Measurements from ENCODE around the gene HINT1.

The HINT1 gene

DNA sequence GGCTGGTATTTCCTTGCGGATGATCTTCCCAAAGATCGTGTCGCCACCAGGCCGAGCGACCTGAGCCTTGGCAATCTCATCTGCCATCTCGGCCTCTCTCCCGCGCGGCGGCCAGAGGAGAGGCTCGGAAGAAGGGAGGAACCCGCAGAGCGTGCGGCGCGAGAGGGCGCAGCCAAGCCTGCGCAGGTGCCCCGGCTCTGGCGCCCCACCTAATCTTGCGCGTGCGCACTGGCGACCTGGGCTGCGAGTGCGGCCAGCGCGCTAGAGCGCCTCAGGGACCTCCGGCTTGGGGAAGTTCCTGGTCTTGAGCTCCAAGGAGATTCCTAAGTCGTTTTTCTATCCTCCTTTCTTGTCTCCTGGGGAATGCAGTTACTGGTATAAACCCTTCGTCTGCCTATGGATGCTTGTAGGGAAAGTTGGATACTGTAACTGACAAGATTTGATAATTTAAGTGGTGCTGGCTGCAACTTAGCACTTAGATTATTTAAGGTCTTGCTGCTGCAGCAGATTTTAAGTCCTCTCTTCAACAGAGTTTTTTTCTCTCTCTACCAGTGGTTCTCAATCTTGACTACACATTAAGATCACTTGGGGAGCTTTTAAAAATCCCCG lies at the start of gene HINT1:
TSS of gene HINT1 (minus strand) at position 138 of the 609 bp plus-strand sequence. CDS start at position 87, 51 bp downstream.
- peak within 1 kb of the TSS; percentile 99 for H2AFZ ChIP-seq (ENCODE audit: low read length, unreplicated experiment)
- peaks cover 15% of the 10 kb centered on the region for H3K36me3 ChIP-seq (ENCODE audit: insufficient read depth, low read length)
- H3K27me3 ChIP-seq (ENCODE audit: insufficient read depth, low read length): no peaks in the 10 kb centered on the region
- H3K4me3 ChIP-seq (ENCODE audit: low read depth, low read length): peak within 1 kb of the TSS; percentile 83
- H3K4me1 ChIP-seq (ENCODE audit: control insufficient read depth, insufficient read depth, low read length, unreplicated experiment): no peaks in the 10 kb centered on the region
- H3K79me2 ChIP-seq (ENCODE audit: control insufficient read depth, insufficient read depth, low read length, unreplicated experiment): peaks cover 48% of the 10 kb centered on the region
- H3K27ac ChIP-seq (ENCODE audit: low read depth, low read length): peak within 1 kb of the TSS; percentile 81

GRCh38 chr5:131214609-131215227 lies 49.7 kb upstream of the HINT1 start:
- Histone ChIP-seq H2AFZ (ENCODE audit: low read length, unreplicated experiment) (no peak overlapping the region), H3K27ac (ENCODE audit: low read depth, low read length) (no peak overlapping the region), H3K4me1 (ENCODE audit: control insufficient read depth, insufficient read depth, low read length, unreplicated experiment) (peaks cover 13% of the 10 kb centered on the region), H3K36me3 (ENCODE audit: insufficient read depth, low read length) (no peaks in the 10 kb centered on the region), H3K4me3 (ENCODE audit: low read depth, low read length) (no peak overlapping the region), H3K27me3 (ENCODE audit: insufficient read depth, low read length) (no peaks in the 10 kb centered on the region), H3K79me2 (ENCODE audit: control insufficient read depth, insufficient read depth, low read length, unreplicated experiment) (no peaks in the 10 kb centered on the region)

DNA sequence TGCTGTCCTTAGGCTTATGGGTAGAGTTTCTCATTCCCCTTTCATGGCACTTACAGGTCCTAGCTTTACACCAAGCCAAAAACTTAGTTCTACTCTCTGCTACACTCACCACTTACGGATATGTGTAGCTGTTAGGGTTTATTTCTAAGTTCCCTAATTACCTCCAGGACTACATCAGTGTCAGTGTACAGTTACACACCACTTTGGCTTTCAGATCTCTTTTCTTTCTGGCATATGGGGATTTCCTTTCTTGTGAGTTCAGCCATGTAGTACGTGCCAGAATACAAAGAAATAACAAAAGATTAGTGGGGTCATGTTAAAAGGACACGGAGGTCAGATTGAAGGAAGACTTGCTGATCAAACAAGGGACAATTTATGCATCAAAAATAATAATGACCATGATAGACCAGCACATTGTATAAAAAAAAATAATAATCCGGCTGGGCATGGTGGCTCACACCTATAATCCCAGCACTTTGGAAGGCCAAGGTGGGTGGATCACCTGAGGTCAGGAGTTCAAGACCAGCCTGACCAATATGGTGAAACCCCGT lies 47.5 kb upstream of the HINT1 start:
- H3K27me3 ChIP-seq (ENCODE audit: insufficient read depth, low read length): no peaks in the 10 kb centered on the region
- H3K4me1 ChIP-seq (ENCODE audit: control insufficient read depth, insufficient read depth, low read length, unreplicated experiment): no peaks in the 10 kb centered on the region
- H3K36me3 ChIP-seq (ENCODE audit: insufficient read depth, low read length): no peaks in the 10 kb centered on the region
- H3K4me3 ChIP-seq (ENCODE audit: low read depth, low read length): no peak overlapping the region
- no peak overlapping the region for H3K27ac ChIP-seq (ENCODE audit: low read depth, low read length)
- no peaks in the 10 kb centered on the region for H3K79me2 ChIP-seq (ENCODE audit: control insufficient read depth, insufficient read depth, low read length, unreplicated experiment)
- H2AFZ ChIP-seq (ENCODE audit: low read length, unreplicated experiment): no peak overlapping the region

- H3K27me3 ChIP-seq (ENCODE audit: insufficient read depth, low read length): no peaks in the 10 kb centered on the region
- no peaks in the 10 kb centered on the region for H3K4me1 ChIP-seq (ENCODE audit: control insufficient read depth, insufficient read depth, low read length, unreplicated experiment)
- H2AFZ ChIP-seq (ENCODE audit: low read length, unreplicated experiment): no peak overlapping the region
- H3K4me3 ChIP-seq (ENCODE audit: low read depth, low read length): no peak overlapping the region
- H3K79me2 ChIP-seq (ENCODE audit: control insufficient read depth, insufficient read depth, low read length, unreplicated experiment): no peaks in the 10 kb centered on the region
- no peaks in the 10 kb centered on the region for H3K36me3 ChIP-seq (ENCODE audit: insufficient read depth, low read length)
- no peak overlapping the region for H3K27ac ChIP-seq (ENCODE audit: low read depth, low read length)
Measured at GRCh38 chr5:131211669-131212068, 46.6 kb upstream of the HINT1 start.

- H3K4me1 ChIP-seq (ENCODE audit: control insufficient read depth, insufficient read depth, low read length, unreplicated experiment): no peaks in the 10 kb centered on the region
- no peak overlapping the region for H3K4me3 ChIP-seq (ENCODE audit: low read depth, low read length)
- H3K27ac ChIP-seq (ENCODE audit: low read depth, low read length): no peak overlapping the region
- H3K79me2 ChIP-seq (ENCODE audit: control insufficient read depth, insufficient read depth, low read length, unreplicated experiment): no peaks in the 10 kb centered on the region
- H3K27me3 ChIP-seq (ENCODE audit: insufficient read depth, low read length): no peaks in the 10 kb centered on the region
- no peak overlapping the region for H2AFZ ChIP-seq (ENCODE audit: low read length, unreplicated experiment)
- H3K36me3 ChIP-seq (ENCODE audit: insufficient read depth, low read length): no peaks in the 10 kb centered on the region
Measured at GRCh38 chr5:131210151-131210510, 45.1 kb upstream of the HINT1 start.

DNA sequence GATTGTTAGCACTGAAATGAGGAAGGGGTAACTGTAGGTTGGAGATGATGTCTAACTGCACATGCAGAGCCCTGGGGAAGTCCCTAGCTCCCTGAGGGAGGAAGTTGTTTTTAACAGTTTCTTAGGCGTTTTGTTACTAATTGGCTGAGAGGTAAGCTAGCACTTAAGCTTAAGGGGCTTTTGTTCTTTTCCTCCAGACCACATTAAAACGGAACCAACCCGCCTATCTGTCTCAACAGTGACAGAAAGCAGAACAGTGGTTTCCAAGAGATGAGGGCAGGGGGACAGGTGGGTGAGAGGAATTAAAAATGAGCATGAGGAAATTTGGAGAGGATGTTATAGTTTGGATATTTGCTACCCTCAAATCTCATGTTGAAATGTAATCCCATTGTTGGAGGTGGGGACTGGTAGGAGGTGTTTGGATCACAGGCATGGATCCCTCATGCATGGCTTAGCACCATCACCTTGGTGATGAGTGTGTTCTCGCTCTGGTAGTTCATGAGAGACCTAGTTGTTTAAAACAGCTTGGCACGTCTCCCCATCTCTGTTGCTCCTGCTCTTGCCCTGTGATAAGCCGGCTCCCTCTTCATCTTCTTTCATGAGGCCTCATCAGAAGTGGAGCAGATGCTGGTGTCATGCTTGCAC lies 44.6 kb upstream of the HINT1 start:
- H3K27ac ChIP-seq (ENCODE audit: low read depth, low read length): no peak overlapping the region

DNA sequence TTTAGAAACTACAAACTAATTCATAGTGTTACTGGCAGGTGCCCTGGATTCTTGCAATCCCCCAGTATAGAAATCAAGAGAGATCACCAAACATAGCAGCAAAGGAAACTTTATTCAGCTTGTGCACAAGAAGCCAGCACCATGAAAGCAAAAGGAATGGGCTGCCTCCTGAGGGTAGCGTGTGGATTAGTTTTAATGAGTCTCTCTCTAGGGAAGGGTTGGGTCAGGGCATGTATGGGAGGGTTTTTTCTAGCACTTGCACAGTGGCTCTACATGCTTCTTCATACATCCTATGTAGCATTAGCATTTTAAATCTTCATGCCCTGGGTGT lies 44.1 kb upstream of the HINT1 start:
- Histone ChIP-seq H3K27ac (ENCODE audit: low read depth, low read length) (no peak overlapping the region), H3K4me1 (ENCODE audit: control insufficient read depth, insufficient read depth, low read length, unreplicated experiment) (no peaks in the 10 kb centered on the region)

More for the DNA sequence above, 44.6 kb upstream of the HINT1 start:
- H3K4me3 ChIP-seq (ENCODE audit: low read depth, low read length): no peak overlapping the region
- no peaks in the 10 kb centered on the region for H3K79me2 ChIP-seq (ENCODE audit: control insufficient read depth, insufficient read depth, low read length, unreplicated experiment)
- no peak overlapping the region for H2AFZ ChIP-seq (ENCODE audit: low read length, unreplicated experiment)
- no peaks in the 10 kb centered on the region for H3K4me1 ChIP-seq (ENCODE audit: control insufficient read depth, insufficient read depth, low read length, unreplicated experiment)
- H3K27me3 ChIP-seq (ENCODE audit: insufficient read depth, low read length): no peaks in the 10 kb centered on the region
- H3K36me3 ChIP-seq (ENCODE audit: insufficient read depth, low read length): no peaks in the 10 kb centered on the region

GRCh38 chr5:131206772-131207171 lies 41.7 kb upstream of the HINT1 start:
- Histone ChIP-seq H3K79me2 (ENCODE audit: control insufficient read depth, insufficient read depth, low read length, unreplicated experiment) (no peaks in the 10 kb centered on the region), H3K4me3 (ENCODE audit: low read depth, low read length) (no peak overlapping the region), H3K4me1 (ENCODE audit: control insufficient read depth, insufficient read depth, low read length, unreplicated experiment) (no peaks in the 10 kb centered on the region), H2AFZ (ENCODE audit: low read length, unreplicated experiment) (no peak overlapping the region), H3K27ac (ENCODE audit: low read depth, low read length) (no peak overlapping the region), H3K36me3 (ENCODE audit: insufficient read depth, low read length) (no peaks in the 10 kb centered on the region), H3K27me3 (ENCODE audit: insufficient read depth, low read length) (no peaks in the 10 kb centered on the region)

More for the DNA sequence above, 44.1 kb upstream of the HINT1 start:
- Histone ChIP-seq H3K4me3 (ENCODE audit: low read depth, low read length) (no peak overlapping the region), H3K36me3 (ENCODE audit: insufficient read depth, low read length) (no peaks in the 10 kb centered on the region), H3K27me3 (ENCODE audit: insufficient read depth, low read length) (no peaks in the 10 kb centered on the region), H3K79me2 (ENCODE audit: control insufficient read depth, insufficient read depth, low read length, unreplicated experiment) (no peaks in the 10 kb centered on the region), H2AFZ (ENCODE audit: low read length, unreplicated experiment) (no peak overlapping the region)

DNA sequence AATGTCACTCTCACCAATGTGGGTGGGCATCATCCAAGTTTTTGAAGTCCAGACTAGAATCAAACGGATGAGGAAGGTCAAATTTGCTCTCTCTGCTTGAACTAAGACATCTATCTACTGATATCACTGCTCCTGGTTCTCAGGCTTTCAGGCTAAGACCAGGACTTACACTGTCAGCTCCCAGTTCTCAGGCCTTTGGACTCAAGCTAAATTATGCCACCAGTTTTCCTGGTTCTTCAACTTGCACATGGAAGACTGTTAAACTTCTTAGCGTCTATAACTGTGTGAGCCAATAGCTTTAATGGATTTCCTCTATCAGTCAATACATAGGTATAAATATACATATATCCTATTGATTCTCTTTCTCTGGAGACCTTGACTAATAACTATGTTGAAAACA lies 41.0 kb upstream of the HINT1 start:
- no peaks in the 10 kb centered on the region for H3K27me3 ChIP-seq (ENCODE audit: insufficient read depth, low read length)
- H3K36me3 ChIP-seq (ENCODE audit: insufficient read depth, low read length): no peaks in the 10 kb centered on the region
- no peak overlapping the region for H3K27ac ChIP-seq (ENCODE audit: low read depth, low read length)
- no peak overlapping the region for H3K4me3 ChIP-seq (ENCODE audit: low read depth, low read length)
- no peak overlapping the region for H2AFZ ChIP-seq (ENCODE audit: low read length, unreplicated experiment)
- H3K79me2 ChIP-seq (ENCODE audit: control insufficient read depth, insufficient read depth, low read length, unreplicated experiment): no peaks in the 10 kb centered on the region
- no peaks in the 10 kb centered on the region for H3K4me1 ChIP-seq (ENCODE audit: control insufficient read depth, insufficient read depth, low read length, unreplicated experiment)

DNA sequence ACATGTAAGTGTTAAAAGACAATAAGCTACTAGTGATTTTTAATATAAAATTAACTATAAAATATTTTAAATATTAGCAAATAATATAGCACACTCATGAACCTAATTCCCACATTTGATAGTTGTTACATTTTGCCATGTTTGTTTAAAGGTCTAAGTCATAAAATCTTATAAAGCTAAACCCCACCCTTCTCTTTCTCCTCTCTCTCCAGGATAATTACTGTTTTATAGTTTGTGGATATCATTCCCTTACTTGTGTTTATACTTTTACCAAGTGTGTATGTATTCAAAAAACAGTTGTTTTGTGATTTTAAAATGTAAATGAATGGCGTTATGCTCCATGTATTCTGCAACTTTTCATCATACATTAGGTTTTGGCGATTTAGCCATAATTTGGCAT lies 39.9 kb upstream of the HINT1 start:
- Histone ChIP-seq H3K27me3 (ENCODE audit: insufficient read depth, low read length) (no peaks in the 10 kb centered on the region), H2AFZ (ENCODE audit: low read length, unreplicated experiment) (no peak overlapping the region), H3K4me1 (ENCODE audit: control insufficient read depth, insufficient read depth, low read length, unreplicated experiment) (no peaks in the 10 kb centered on the region), H3K79me2 (ENCODE audit: control insufficient read depth, insufficient read depth, low read length, unreplicated experiment) (no peaks in the 10 kb centered on the region), H3K4me3 (ENCODE audit: low read depth, low read length) (no peak overlapping the region), H3K27ac (ENCODE audit: low read depth, low read length) (no peak overlapping the region), H3K36me3 (ENCODE audit: insufficient read depth, low read length) (no peaks in the 10 kb centered on the region)

DNA sequence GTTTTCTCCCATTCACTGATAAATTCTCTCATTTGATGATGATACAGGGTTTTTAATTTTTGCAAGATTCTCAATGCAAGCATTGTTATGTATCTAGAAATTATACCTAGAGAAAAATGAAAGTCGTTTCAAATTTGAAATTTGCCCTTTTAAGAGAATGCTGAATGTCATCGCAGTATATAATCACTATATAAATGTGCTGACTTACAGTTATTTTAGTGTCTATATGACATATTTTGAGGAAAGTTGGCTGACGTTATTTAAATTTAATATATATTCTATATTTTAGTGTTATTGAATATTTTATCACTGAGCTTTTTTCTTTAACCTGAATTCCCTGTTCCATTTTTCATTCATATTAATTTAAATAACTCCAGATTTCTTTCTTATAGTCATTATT lies 35.5 kb upstream of the HINT1 start:
- Histone ChIP-seq H2AFZ (ENCODE audit: low read length, unreplicated experiment) (no peak overlapping the region), H3K4me1 (ENCODE audit: control insufficient read depth, insufficient read depth, low read length, unreplicated experiment) (no peaks in the 10 kb centered on the region)

More for the DNA sequence above, 35.5 kb upstream of the HINT1 start:
- Histone ChIP-seq H3K27ac (ENCODE audit: low read depth, low read length) (no peak overlapping the region), H3K4me3 (ENCODE audit: low read depth, low read length) (no peak overlapping the region), H3K27me3 (ENCODE audit: insufficient read depth, low read length) (no peaks in the 10 kb centered on the region), H3K79me2 (ENCODE audit: control insufficient read depth, insufficient read depth, low read length, unreplicated experiment) (no peaks in the 10 kb centered on the region), H3K36me3 (ENCODE audit: insufficient read depth, low read length) (no peaks in the 10 kb centered on the region)

Data from ACC112 (cell line).